HFF-Myc (cell line): Measurements from ENCODE around the gene BTC.
A peak's percentile ranks its signal among the peaks of the same experiment; 100 is the strongest.

Experiments used
- DNase-seq: peaks from one replicate; pipeline ENCODE4 v3.0.0-alpha.2; 2011; ENCODE audit warnings: low read depth; ENCODE audit errors: extremely low read depth
- H3K4me3 ChIP-seq: replicated peaks from 2 replicates; pipeline ENCODE4 v1.5.1; 2011; ENCODE audit warnings: low read depth, mild to moderate bottlenecking, control low read depth, low read length
- CTCF ChIP-seq: IDR thresholded peaks from 2 replicates; pipeline ENCODE4 v1.5.1; 2012; ENCODE audit warnings: mild to moderate bottlenecking, low read depth, low read length, control low read depth; ENCODE audit errors: missing control alignments

The BTC gene

GRCh38 chr4:74768857-74769525 is 25.3 kb downstream of the BTC start:
- no peak for TF ChIP-seq CTCF
- H3K4me3 ChIP-seq, result no peak overlapping the region
- peak; percentile 6 for DNase-seq

- no peak for DNase-seq
- H3K4me3 ChIP-seq, result no peak overlapping the region
- no peak for TF ChIP-seq CTCF
These were observed 30.2 kb downstream of the BTC start for GRCh38 chr4:74764119-74764518.

- no peak for TF ChIP-seq CTCF
- no peak overlapping the region for H3K4me3 ChIP-seq
- no peak for DNase-seq
These were observed 35.7 kb downstream of the BTC start for GRCh38 chr4:74758551-74759145.

- H3K4me3 ChIP-seq, result no peak overlapping the region
- DNase-seq, result no peak
- no peak for TF ChIP-seq CTCF
These were observed 37.2 kb downstream of the BTC start for GRCh38 chr4:74757136-74757535.

GRCh38 chr4:74755486-74755885 is 38.8 kb downstream of the BTC start:
- H3K4me3 ChIP-seq, result no peak overlapping the region
- DNase-seq, result no peak
- no peak for TF ChIP-seq CTCF

- no peak for DNase-seq
- TF ChIP-seq CTCF, result no peak
- H3K4me3 ChIP-seq, result no peak overlapping the region
These were observed 40.1 kb downstream of the BTC start for GRCh38 chr4:74754218-74754617.
